Superior temporal gyrus (tissue), 1 donor: ENCODE measurements around the gene ZNF195.
"Not testable (repeated sequence)": the region's sequence is repeated elsewhere in the genome, so short reads cannot be mapped to it uniquely, and the experiment has no call there.

Experiments used
- DNase-seq: peaks from one replicate; pipeline ENCODE4 v3.0.0-alpha.2; 2016; ENCODE audit errors: extremely low spot score

ZNF195 gene

GRCh38 chr11:3402181-3402860 is 23.4 kb upstream of the ZNF195 start:
- DNase-seq: not testable (repeated sequence)

GRCh38 chr11:3401052-3401451 is 22.1 kb upstream of the ZNF195 start:
- not testable (repeated sequence) for DNase-seq

GRCh38 chr11:3398509-3398908 is 19.6 kb upstream of the ZNF195 start:
- not testable (repeated sequence) for DNase-seq

GRCh38 chr11:3398106-3398505 is 19.2 kb upstream of the ZNF195 start:
- not testable (repeated sequence) for DNase-seq

GRCh38 chr11:3397210-3397609 is 18.3 kb upstream of the ZNF195 start:
- DNase-seq: not testable (repeated sequence)

DNA sequence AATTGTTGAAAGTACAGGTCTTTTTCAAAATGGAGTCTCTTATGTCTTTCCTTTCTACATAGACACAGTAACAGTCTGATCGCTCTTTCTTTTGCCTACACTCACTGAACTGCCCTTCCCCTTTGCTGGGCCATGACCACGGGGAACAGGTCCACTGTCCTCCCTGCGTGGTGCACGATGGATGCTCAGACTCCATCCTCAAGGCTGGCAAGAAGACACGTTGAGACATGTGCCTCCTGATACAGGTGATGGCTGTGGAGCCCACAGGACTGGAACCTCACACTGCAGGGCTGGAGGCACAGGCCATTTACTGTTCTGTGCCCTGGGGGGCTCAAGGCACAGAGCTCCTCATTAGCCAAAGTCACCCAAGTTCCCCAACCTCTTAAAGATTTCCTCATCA is 16.5 kb upstream of the ZNF195 start:
- DNase-seq: not testable (repeated sequence)

GRCh38 chr11:3394956-3395355 is 16.0 kb upstream of the ZNF195 start:
- not testable (repeated sequence) for DNase-seq

GRCh38 chr11:3393450-3393849 is 14.5 kb upstream of the ZNF195 start:
- not testable (repeated sequence) for DNase-seq

DNA sequence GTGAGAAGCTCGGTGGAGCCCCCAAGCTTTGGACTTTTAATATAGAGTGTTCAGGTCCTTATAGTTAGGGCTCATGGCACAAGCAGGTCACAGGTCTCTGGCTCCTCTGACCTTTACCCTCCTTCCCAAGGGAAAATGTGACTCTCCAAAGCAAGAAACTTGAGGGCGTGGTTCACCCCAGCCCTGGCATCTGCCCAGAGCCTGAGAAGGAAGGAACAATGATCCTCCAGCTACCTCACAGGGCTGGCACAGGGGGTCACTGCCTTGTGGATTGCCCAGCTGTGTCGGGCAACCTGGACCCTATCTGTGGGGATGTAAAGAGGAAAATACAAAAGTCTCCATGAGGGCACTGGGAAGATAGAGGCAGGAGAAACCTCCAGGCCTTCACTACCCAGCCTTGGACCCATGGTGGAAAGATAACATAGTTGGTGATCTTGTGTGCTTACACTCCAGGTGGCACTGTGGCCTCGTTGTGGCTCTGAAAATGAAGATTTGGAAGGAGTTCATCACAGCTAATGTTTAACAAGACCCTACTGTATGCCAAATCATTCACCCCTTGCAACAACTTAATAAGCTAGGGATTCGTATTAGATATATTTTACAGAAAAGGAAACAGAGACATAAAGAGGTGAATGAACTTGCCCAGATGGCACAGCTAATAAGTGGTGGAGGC is 3.8 kb upstream of the ZNF195 start:
- DNase-seq: no peak

DNA sequence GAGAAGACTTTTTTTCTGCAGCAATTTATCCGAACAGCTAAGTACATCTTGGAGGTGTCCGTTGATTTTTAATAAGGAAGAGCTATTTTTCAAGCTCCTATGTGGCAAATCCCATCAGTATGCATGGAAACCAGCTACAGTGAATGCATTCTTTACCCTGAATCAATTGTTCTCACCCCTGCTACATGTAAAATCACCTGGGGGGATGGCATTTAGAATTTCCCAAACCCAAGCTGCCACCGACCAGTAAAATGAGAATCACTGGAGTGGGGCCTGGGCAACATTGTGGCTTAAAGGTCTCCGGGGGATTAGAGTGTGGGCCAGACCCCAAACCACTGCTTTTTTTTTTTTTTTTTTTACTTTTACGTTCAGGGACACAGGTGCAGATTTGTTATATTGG is 2.8 kb upstream of the ZNF195 start:
- DNase-seq: no peak

- DNase-seq: no peak
Measured at GRCh38 chr11:3380706-3381545, 2.0 kb upstream of the ZNF195 start.

- DNase-seq: no peak
Measured at GRCh38 chr11:3375552-3375951, 3.4 kb downstream of the ZNF195 start.

GRCh38 chr11:3370311-3370870 is 8.6 kb downstream of the ZNF195 start:
- no peak for DNase-seq

DNA sequence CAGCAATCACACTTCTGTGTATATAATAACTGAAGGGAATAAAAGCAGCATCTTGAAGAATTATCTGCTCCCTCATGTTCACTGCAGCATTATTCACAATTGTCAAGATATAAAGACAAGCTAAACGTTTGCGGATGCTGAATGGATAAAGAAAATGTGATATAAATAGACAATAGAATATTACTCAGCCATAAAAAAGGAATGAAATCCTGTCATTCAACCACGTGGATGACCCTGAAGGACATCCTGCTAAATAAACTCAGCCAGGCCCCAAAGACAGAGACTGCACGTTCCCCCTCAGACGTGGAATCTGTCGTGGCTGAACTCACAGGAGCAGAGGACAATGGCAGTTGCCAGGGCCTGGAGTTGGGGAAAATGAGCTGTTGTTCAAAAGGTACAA is 9.6 kb downstream of the ZNF195 start:
- no peak for DNase-seq

DNA sequence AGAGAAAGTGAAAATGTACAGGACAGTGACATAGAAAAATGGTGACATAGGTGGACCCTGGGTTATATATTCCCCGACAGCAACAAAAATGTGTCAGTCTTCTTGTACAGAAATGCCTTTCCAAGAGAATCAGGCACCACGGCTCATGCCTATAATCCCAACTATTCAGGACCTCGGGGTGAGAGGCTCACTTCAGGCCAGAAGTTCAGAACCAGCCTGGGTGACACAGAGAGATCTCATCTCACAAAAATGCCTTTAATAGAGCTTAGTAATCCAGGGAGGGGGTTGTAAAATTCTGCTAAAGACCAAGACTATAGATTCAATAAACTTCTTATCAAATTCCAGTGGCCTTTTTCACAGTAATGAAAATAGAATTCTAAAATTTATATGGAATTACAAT is 10.7 kb downstream of the ZNF195 start:
- DNase-seq: no peak

- no peak for DNase-seq
Measured at GRCh38 chr11:3367221-3367620, 11.7 kb downstream of the ZNF195 start.

- no peak for DNase-seq
Measured at GRCh38 chr11:3359092-3359824, 19.7 kb downstream of the ZNF195 start.

GRCh38 chr11:3357994-3358676 is 20.8 kb downstream of the ZNF195 start:
- DNase-seq: no peak

DNA sequence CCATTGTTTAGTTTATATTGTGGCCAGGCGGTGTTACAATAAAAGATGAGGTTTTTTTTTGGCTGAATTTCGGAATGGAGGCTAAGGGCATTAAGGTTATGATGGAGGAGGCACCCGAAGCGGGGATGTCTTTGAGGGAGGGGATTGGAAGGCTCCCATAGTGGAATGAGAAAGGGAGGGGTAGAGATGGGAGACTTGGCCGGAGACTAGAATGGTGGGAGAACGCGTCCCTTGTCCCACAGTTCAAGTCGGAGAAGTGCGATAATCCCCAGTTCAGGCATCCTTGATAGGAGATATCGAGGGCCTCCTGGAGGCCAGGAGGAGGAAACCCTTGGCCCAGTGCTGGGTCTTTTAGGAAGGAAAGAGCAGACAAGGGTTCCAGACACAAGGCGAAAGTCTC is 21.6 kb downstream of the ZNF195 start:
- no peak for DNase-seq

GRCh38 chr11:3356858-3357257 is 22.1 kb downstream of the ZNF195 start:
- no peak for DNase-seq

- no peak for DNase-seq
Measured at GRCh38 chr11:3353066-3353465, 25.9 kb downstream of the ZNF195 start.
